Ishikawa (cell line): ENCODE measurements around the gene ZDHHC1.

ENCODE experiments used
- CEBPB ChIP-seq: IDR thresholded peaks from 2 replicates; pipeline ENCODE4 v1.6.1; 2012
- CREB1 ChIP-seq: IDR thresholded peaks from 2 replicates; pipeline ENCODE4 v1.6.1; 2012; ENCODE audit warnings: low read depth
- EGR1 ChIP-seq: IDR thresholded peaks from 2 replicates; pipeline ENCODE4 v1.6.1; 2012
- EP300 ChIP-seq: IDR thresholded peaks from 2 replicates; pipeline ENCODE4 v1.6.1; 2012; ENCODE audit warnings: borderline replicate concordance
- FOXM1 ChIP-seq: IDR thresholded peaks from 2 replicates; pipeline ENCODE4 v1.6.1; 2012; ENCODE audit warnings: low read depth, borderline replicate concordance
- MAX ChIP-seq: IDR thresholded peaks from 2 replicates; pipeline ENCODE4 v1.6.1; 2012
- NFIC ChIP-seq: IDR thresholded peaks from 2 replicates; pipeline ENCODE4 v1.6.1; 2012
- RAD21 ChIP-seq: IDR thresholded peaks from 2 replicates; pipeline ENCODE4 v1.6.1; 2012; ENCODE audit warnings: low read depth
- REST ChIP-seq: IDR thresholded peaks from 2 replicates; pipeline ENCODE4 v1.6.1; 2012; ENCODE audit warnings: low read depth, mild to moderate bottlenecking
- TAF1 ChIP-seq: IDR thresholded peaks from 2 replicates; pipeline ENCODE4 v1.6.1; 2012; ENCODE audit warnings: low read depth, mild to moderate bottlenecking
- TCF12 ChIP-seq: IDR thresholded peaks from 2 replicates; pipeline ENCODE4 v1.6.1; 2012; ENCODE audit warnings: low read depth
- TEAD4 ChIP-seq: IDR thresholded peaks from 2 replicates; pipeline ENCODE4 v1.6.1; 2012
- YY1 ChIP-seq: IDR thresholded peaks from 2 replicates; pipeline ENCODE4 v1.6.1; 2012; ENCODE audit warnings: low read depth
- ZBTB7A ChIP-seq: IDR thresholded peaks from 2 replicates; pipeline ENCODE4 v1.6.1; 2012; ENCODE audit warnings: low read depth
- TF ChIP-seq, protein P1 (sequence below): IDR thresholded peaks from 2 replicates; pipeline ENCODE4 v1.6.1; 2012

The ZDHHC1 gene

GRCh38 chr16:67454852-67455251 lies 38.6 kb upstream of the ZDHHC1 start:
- TF ChIP-seq REST, result peak; percentile 54
- no peak for TF ChIP-seq EP300
- TF ChIP-seq MAX, result no peak

GRCh38 chr16:67454104-67454503 lies 37.8 kb upstream of the ZDHHC1 start:
- no peak for TF ChIP-seq TCF12
- no peak for TF ChIP-seq EGR1
- TF ChIP-seq MAX, result no peak
- TF ChIP-seq RAD21, result no peak

GRCh38 chr16:67451704-67452435 lies 35.6 kb upstream of the ZDHHC1 start:
- TF ChIP-seq YY1, result no peak
- TF ChIP-seq, protein P1, sequence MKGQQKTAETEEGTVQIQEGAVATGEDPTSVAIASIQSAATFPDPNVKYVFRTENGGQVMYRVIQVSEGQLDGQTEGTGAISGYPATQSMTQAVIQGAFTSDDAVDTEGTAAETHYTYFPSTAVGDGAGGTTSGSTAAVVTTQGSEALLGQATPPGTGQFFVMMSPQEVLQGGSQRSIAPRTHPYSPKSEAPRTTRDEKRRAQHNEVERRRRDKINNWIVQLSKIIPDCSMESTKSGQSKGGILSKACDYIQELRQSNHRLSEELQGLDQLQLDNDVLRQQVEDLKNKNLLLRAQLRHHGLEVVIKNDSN, result no peak
- no peak for TF ChIP-seq ZBTB7A
- no peak for TF ChIP-seq FOXM1
- no peak for TF ChIP-seq EGR1
- TF ChIP-seq TAF1, result no peak
- TF ChIP-seq TEAD4, result no peak
- no peak for TF ChIP-seq MAX
- no peak for TF ChIP-seq RAD21
- no peak for TF ChIP-seq CREB1
- no peak for TF ChIP-seq NFIC
- TF ChIP-seq REST, result no peak
- TF ChIP-seq EP300, result no peak

DNA sequence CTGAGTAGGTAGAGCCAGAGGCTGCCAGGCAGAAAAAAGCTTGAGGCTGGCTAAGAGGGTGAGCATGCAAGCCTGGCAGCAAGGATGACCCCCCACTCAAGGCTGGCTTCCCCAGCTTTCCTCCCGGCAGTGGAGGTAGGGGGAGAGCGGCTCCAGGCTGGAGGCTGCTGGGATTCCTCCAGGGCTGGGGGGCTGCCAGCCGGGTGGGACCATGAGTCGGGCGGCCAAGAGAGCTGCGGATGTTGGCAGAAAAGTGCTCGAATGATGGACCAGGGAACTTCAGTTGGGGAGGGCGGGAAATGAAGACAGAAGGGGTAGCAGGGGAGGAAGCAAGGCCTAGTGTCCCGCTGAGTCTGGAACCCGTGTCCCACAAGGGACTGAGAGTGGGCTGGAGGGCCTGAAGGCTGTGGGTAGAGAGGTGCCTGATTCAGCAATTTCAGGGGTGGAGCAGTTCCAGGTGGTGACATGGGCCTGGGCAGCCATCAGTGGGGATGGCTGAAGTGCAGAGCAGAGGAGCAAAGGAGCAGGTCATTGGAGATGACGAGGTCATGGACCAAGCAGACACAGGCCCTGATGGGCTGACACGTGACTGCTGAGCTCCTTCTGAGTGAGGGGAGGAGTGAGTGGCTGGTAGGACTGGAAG lies 34.9 kb upstream of the ZDHHC1 start:
- TF ChIP-seq NFIC, result no peak
- no peak for TF ChIP-seq TCF12
- no peak for TF ChIP-seq RAD21
- TF ChIP-seq, protein P1, result no peak
- TF ChIP-seq CREB1, result no peak
- TF ChIP-seq FOXM1, result no peak
- TF ChIP-seq CEBPB, result no peak
- TF ChIP-seq REST, result no peak
- TF ChIP-seq TAF1, result no peak
- TF ChIP-seq EP300, result no peak
- no peak for TF ChIP-seq MAX
- no peak for TF ChIP-seq ZBTB7A
- no peak for TF ChIP-seq YY1
- no peak for TF ChIP-seq TEAD4
